Activated CD4-positive, alpha-beta T cell treated with anti-CD3 and anti-CD28 coated beads for 36 hours (primary cell): Measurements from ENCODE around the gene UBE2B. TPM values are rescaled to one million over a fixed set of nuclear protein-coding genes. Genes with fewer than 3 reads are reported as not detected.

ENCODE experiments used
- ATAC-seq: fragments of 200-7000 bp; cut with Tn5 transposase; one replicate; pipeline ENCODE4 v1.10.0; 2021; ENCODE audit warnings: mild to moderate bottlenecking, moderate library complexity
- CTCF ChIA-PET: fragments of 350-600 bp; sonication (Branson Sonifier 250); formaldehyde crosslinking; loops from one replicate; lab custom pipeline; 2021; ENCODE audit warnings: antibody characterized with exemption; lab: Charles Lee
- POLR2A ChIA-PET: fragments of 350-600 bp; sonication (Branson Sonifier 250); formaldehyde crosslinking; loops from one replicate; lab custom pipeline; 2021; ENCODE audit warnings: antibody characterized with exemption, inconsistent platforms; lab: Charles Lee
- DNase-seq: peaks from one replicate; pipeline ENCODE4 v3.0.0-alpha.2; 2020
- H3K27ac Mint-ChIP-seq: one replicate; pipeline ENCODE4 v1.8.0; 2021; ENCODE audit warnings: mixed read lengths
- H3K27me3 Mint-ChIP-seq: one replicate; pipeline ENCODE4 v1.8.0; 2021; ENCODE audit warnings: mixed read lengths
- H3K36me3 Mint-ChIP-seq: one replicate; pipeline ENCODE4 v1.8.0; 2021; ENCODE audit warnings: low read depth, mixed read lengths
- H3K4me1 Mint-ChIP-seq: one replicate; pipeline ENCODE4 v1.8.0; 2021; ENCODE audit warnings: mixed read lengths
- H3K4me3 Mint-ChIP-seq: one replicate; pipeline ENCODE4 v1.8.0; 2021; ENCODE audit warnings: mild to moderate bottlenecking, moderate library complexity, mixed read lengths
- H3K9me3 Mint-ChIP-seq: one replicate; pipeline ENCODE4 v1.8.0; 2021; ENCODE audit warnings: low read depth, mixed read lengths
- intact Hi-C, 2 experiments: fragments of 100-400 bp; cut with DNase I in 1 of 2; cut with micrococcal nuclease in 1 of 2; formaldehyde crosslinking; loops; one replicate each; pipeline versions ENCODE4 v1.14.2 to v1.15.1; 2022 to 2024; cut with DNase I, micrococcal nuclease
- total RNA-seq, 2 experiments: library from RNA; stranded (reverse); gene quantifications; one replicate each; pipeline ENCODE4 v1.2.3, GENCODE V29; 2021

UBE2B gene
- total RNA-seq, 2 experiments from 2014 or later, result 112 to 115 TPM

GRCh38 chr5:134398609-134399155 is 27.3 kb downstream of the UBE2B start:
- H3K27ac Mint-ChIP-seq, result no peak overlapping the region

GRCh38 chr5:134403951-134404350 is 32.6 kb downstream of the UBE2B start:
- Mint-ChIP-seq H3K36me3 (peaks cover 16% of the 10 kb centered on the region), H3K27ac (peak overlapping the region; percentile 55), H3K27me3 (no peaks in the 10 kb centered on the region), H3K4me1 (peaks cover 18% of the 10 kb centered on the region), H3K4me3 (no peak overlapping the region), H3K9me3 (no peaks in the 10 kb centered on the region)
- ChIA-PET CTCF (interaction anchor here (0.6 to 0.8 kb wide), 4 partner anchors 15 to 136 kb away, joined by 3 to 5 read pairs (median 3); no protein-coding TSS in a partner anchor), POLR2A (interaction anchor here (0.6 kb wide), 1 partner anchor 45 kb away, joined by 9 read pairs; no protein-coding TSS in a partner anchor)
- intact Hi-C loops, result no loop called here
- DNase-seq (no peak), ATAC-seq (no peak)

More at GRCh38 chr5:134398609-134399155, 27.3 kb downstream of the UBE2B start:
- Mint-ChIP-seq H3K9me3 (no peaks in the 10 kb centered on the region), H3K4me3 (no peak overlapping the region), H3K27me3 (no peaks in the 10 kb centered on the region), H3K4me1 (peaks cover 5% of the 10 kb centered on the region), H3K36me3 (peaks cover 26% of the 10 kb centered on the region)
- POLR2A ChIA-PET, result no interaction called here
- ATAC-seq, result no peak
- intact Hi-C loops, result no loop called here
- CTCF ChIA-PET, result interaction anchor here (0.7 to 1.2 kb wide), 2 partner anchors 215 to 372 kb away, joined by 3 to 6 read pairs; no protein-coding TSS in a partner anchor
- no peak for DNase-seq

- ChIA-PET CTCF (interaction anchor here (0.7 to 1.5 kb wide), 5 partner anchors 9 to 181 kb away, joined by 3 to 6 read pairs (median 3); no protein-coding TSS in a partner anchor), POLR2A (no interaction called here)
- H3K4me1 Mint-ChIP-seq, result peaks cover 35% of the 10 kb centered on the region
- peaks cover 8% of the 10 kb centered on the region for H3K36me3 Mint-ChIP-seq
- peak; percentile 69 for ATAC-seq
- peak overlapping the region; percentile 31 for H3K27ac Mint-ChIP-seq
- intact Hi-C loops, result no loop called here
- H3K27me3 Mint-ChIP-seq, result no peaks in the 10 kb centered on the region
- H3K4me3 Mint-ChIP-seq, result no peak overlapping the region
- DNase-seq, result peak; percentile 27
- H3K9me3 Mint-ChIP-seq, result no peaks in the 10 kb centered on the region
These were observed 35.0 kb downstream of the UBE2B start for GRCh38 chr5:134406390-134406789.

GRCh38 chr5:134409321-134409720 is 38.0 kb downstream of the UBE2B start:
- POLR2A ChIA-PET, result interaction anchor here (0.7 kb wide), 1 partner anchor 56 kb away, joined by 3 read pairs; no protein-coding TSS in a partner anchor
- DNase-seq, result no peak
- H3K36me3 Mint-ChIP-seq, result peaks cover 6% of the 10 kb centered on the region
- CTCF ChIA-PET, result interaction anchor here (0.6 to 2.9 kb wide), 5 partner anchors 13 to 178 kb away, joined by 3 to 12 read pairs (median 4); partner anchors contain the start of gene UBE2B
- H3K27ac Mint-ChIP-seq, result no peak overlapping the region
- intact Hi-C loops, result no loop called here
- ATAC-seq, result no peak
- no peaks in the 10 kb centered on the region for H3K27me3 Mint-ChIP-seq
- no peak overlapping the region for H3K4me3 Mint-ChIP-seq
- peaks cover 42% of the 10 kb centered on the region for H3K4me1 Mint-ChIP-seq
- H3K9me3 Mint-ChIP-seq, result no peaks in the 10 kb centered on the region

GRCh38 chr5:134410822-134411221 is 39.5 kb downstream of the UBE2B start:
- H3K4me1 Mint-ChIP-seq, result peaks cover 42% of the 10 kb centered on the region
- intact Hi-C loops, result loop anchor here (1.0 to 10.0 kb wide), 11 partner anchors 26 to 326 kb away; partner anchors contain the start of genes CAMLG (in 1 of the 2), JADE2 (in 1 of the 2) and UBE2B (in 1 of the 2)

GRCh38 chr5:134411228-134411545 is 39.8 kb downstream of the UBE2B start:
- Mint-ChIP-seq H3K27ac (peak overlapping the region; percentile 92), H3K27me3 (no peaks in the 10 kb centered on the region), H3K4me1 (peaks cover 40% of the 10 kb centered on the region), H3K36me3 (peaks cover 4% of the 10 kb centered on the region), H3K9me3 (no peaks in the 10 kb centered on the region), H3K4me3 (peak overlapping the region; percentile 96)
- intact Hi-C loops, result loop anchor here (1.0 to 10.0 kb wide), 11 partner anchors 26 to 326 kb away; partner anchors contain the start of genes CAMLG (in 1 of the 2), JADE2 (in 1 of the 2) and UBE2B (in 1 of the 2)
- ATAC-seq (no peak), DNase-seq (no peak)
- ChIA-PET POLR2A (interaction anchor here (0.6 to 1.4 kb wide), 8 partner anchors 39 to 343 kb away, joined by 3 to 5 read pairs (median 4); partner anchors contain the start of gene UBE2B), CTCF (interaction anchor here (0.6 to 2.3 kb wide), 30 partner anchors 15 to 492 kb away, joined by 3 to 13 read pairs (median 4); partner anchors contain the start of genes JADE2 and UBE2B)

More at GRCh38 chr5:134410822-134411221, 39.5 kb downstream of the UBE2B start:
- Mint-ChIP-seq H3K36me3 (peaks cover 6% of the 10 kb centered on the region), H3K4me3 (peak overlapping the region; percentile 96), H3K27ac (peak overlapping the region; percentile 92), H3K9me3 (no peaks in the 10 kb centered on the region), H3K27me3 (no peaks in the 10 kb centered on the region)
- ATAC-seq, result no peak
- POLR2A ChIA-PET, result interaction anchor here (0.6 to 1.4 kb wide), 7 partner anchors 39 to 342 kb away, joined by 3 to 5 read pairs (median 3); partner anchors contain the start of gene UBE2B
- DNase-seq, result no peak
- CTCF ChIA-PET, result interaction anchor here (0.7 to 2.3 kb wide), 23 partner anchors 15 to 192 kb away, joined by 3 to 13 read pairs (median 5); partner anchors contain the start of genes JADE2 and UBE2B

- H3K4me1 Mint-ChIP-seq, result peaks cover 35% of the 10 kb centered on the region
- peak; percentile 95 for DNase-seq
- ATAC-seq, result peak; percentile 100
- intact Hi-C loops, result loop anchor here (1.0 to 10.0 kb wide), 11 partner anchors 26 to 326 kb away; partner anchors contain the start of genes CAMLG (in 1 of the 2), JADE2 (in 1 of the 2) and UBE2B (in 1 of the 2)
- no peaks in the 10 kb centered on the region for H3K27me3 Mint-ChIP-seq
- H3K27ac Mint-ChIP-seq, result peak within 1 kb of the TSS; percentile 92
- H3K36me3 Mint-ChIP-seq, result peaks cover 2% of the 10 kb centered on the region
- ChIA-PET CTCF (interaction anchor here (0.6 to 2.3 kb wide), 30 partner anchors 16 to 492 kb away, joined by 3 to 13 read pairs (median 4); partner anchors contain the start of genes JADE2 and UBE2B), POLR2A (interaction anchor here (0.6 to 1.4 kb wide), 6 partner anchors 40 to 179 kb away, joined by 3 to 5 read pairs (median 4); partner anchors contain the start of gene UBE2B)
- peak within 1 kb of the TSS; percentile 96 for H3K4me3 Mint-ChIP-seq
- H3K9me3 Mint-ChIP-seq, result no peaks in the 10 kb centered on the region
These were observed 40.3 kb downstream of the UBE2B start, which contains the start of gene CDKN2AIPNL for GRCh38 chr5:134411546-134412266. CDKN2AIPNL (minus strand) TSS chr5:134411881; CDS start chr5:134411854, 27 bp downstream.

- ATAC-seq, result no peak
- H3K4me1 Mint-ChIP-seq, result peaks cover 30% of the 10 kb centered on the region
- CTCF ChIA-PET, result interaction anchor here (0.7 to 1.0 kb wide), 6 partner anchors 14 to 165 kb away, joined by 3 to 4 read pairs (median 3); no protein-coding TSS in a partner anchor
- no peaks in the 10 kb centered on the region for H3K9me3 Mint-ChIP-seq
- peaks cover 2% of the 10 kb centered on the region for H3K36me3 Mint-ChIP-seq
- no peaks in the 10 kb centered on the region for H3K27me3 Mint-ChIP-seq
- no peak overlapping the region for H3K4me3 Mint-ChIP-seq
- POLR2A ChIA-PET, result no interaction called here
- DNase-seq, result no peak
- intact Hi-C loops, result loop anchor here (5.0 to 10.0 kb wide), 3 partner anchors 108 to 324 kb away; partner anchors contain the start of gene CAMLG (in 1 of the 2)
- H3K27ac Mint-ChIP-seq, result peak overlapping the region; percentile 13
These were observed 41.7 kb downstream of the UBE2B start for GRCh38 chr5:134413046-134413445.

- no peak overlapping the region for H3K27ac Mint-ChIP-seq
- H3K27me3 Mint-ChIP-seq, result no peaks in the 10 kb centered on the region
- ChIA-PET POLR2A (no interaction called here), CTCF (interaction anchor here (1.2 to 1.3 kb wide), 4 partner anchors 10 to 170 kb away, joined by 3 to 5 read pairs (median 4); no protein-coding TSS in a partner anchor)
- no peaks in the 10 kb centered on the region for H3K9me3 Mint-ChIP-seq
- H3K36me3 Mint-ChIP-seq, result no peaks in the 10 kb centered on the region
- no peak overlapping the region for H3K4me3 Mint-ChIP-seq
- H3K4me1 Mint-ChIP-seq, result peaks cover 5% of the 10 kb centered on the region
- intact Hi-C loops, result loop anchor here in 1 of 2 experiments (10.0 kb wide), 1 partner anchor 113 kb away; no protein-coding TSS in a partner anchor
- DNase-seq, result no peak
- no peak for ATAC-seq
These were observed 46.3 kb downstream of the UBE2B start for GRCh38 chr5:134417707-134418106.

GRCh38 chr5:134418958-134419357 is 47.6 kb downstream of the UBE2B start:
- ChIA-PET CTCF (interaction anchor here (0.7 to 1.3 kb wide), 3 partner anchors 9 to 159 kb away, joined by 3 to 4 read pairs (median 3); no protein-coding TSS in a partner anchor), POLR2A (no interaction called here)
- DNase-seq (no peak), ATAC-seq (no peak)
- Mint-ChIP-seq H3K4me1 (no peaks in the 10 kb centered on the region), H3K4me3 (no peak overlapping the region), H3K27me3 (no peaks in the 10 kb centered on the region), H3K9me3 (no peaks in the 10 kb centered on the region), H3K27ac (no peak overlapping the region), H3K36me3 (no peaks in the 10 kb centered on the region)
- intact Hi-C loops, result loop anchor here in 1 of 2 experiments (10.0 kb wide), 1 partner anchor 114 kb away; no protein-coding TSS in a partner anchor
